Measurements from ENCODE around the gene AMELY. TPM values are rescaled to one million over a fixed set of nuclear protein-coding genes. Genes with fewer than 3 reads are reported as not detected.

Gene AMELY
- total and polyA plus RNA-seq, 2 of the 4 experiments (the other 2 are of a cell fraction): not detected

DNA sequence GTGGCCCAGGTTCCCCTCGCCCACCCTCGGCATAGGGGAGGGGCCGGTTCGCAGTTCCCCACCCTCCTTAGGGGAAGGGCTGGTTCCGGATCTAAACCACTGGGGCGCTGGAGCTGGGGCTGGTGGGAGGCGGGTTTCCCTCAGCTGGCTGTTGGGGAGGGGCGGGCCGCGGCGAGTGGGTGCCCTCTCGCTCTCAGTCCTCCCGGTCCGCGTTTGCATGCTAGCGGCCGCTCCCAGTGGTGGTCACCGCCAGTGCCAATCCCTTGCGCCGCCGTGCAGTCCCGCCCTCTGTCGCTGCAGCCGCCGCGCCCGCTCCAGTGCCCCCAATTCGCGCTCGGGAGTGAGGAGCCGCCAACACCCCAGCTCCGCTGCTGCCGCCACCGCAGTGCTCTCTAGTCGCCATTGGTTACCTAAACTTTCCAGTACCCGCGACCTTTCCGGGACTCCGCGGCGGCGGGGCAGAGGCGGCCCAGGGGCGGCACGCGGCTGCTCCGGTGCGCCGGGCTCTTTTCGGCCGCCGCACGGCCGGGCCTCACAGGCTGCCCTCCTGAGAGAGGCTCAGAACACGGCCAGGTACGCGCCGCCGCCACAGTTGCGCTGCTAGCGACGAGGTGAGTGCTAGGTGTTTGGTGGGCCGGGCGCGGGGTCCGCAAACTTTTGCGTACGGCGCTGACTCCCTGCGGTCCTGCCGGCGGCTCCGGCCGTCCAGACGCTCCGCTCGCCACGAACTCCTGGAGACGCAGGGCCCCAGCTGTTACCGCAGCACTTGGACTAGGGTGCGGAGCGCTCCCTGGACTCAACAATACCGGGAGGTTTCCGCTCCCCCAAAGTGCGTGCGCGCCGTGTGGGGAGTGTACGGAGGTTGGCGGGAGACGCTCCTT lies 940 bp downstream of the AMELY start, which contains the start of gene TBL1Y:
Gene TBL1Y (plus strand): TSS at position 326 of the 881 bp plus-strand sequence. CDS start 114,388 bp downstream, outside the sequence.
- Histone ChIP-seq H3K18ac (ENCODE audit: low read depth, low read length) (no peak within 1 kb of the TSS), H3K79me1 (ENCODE audit: low read depth in 1 of 2, low read length in 2 of 2) (no peaks in the 10 kb centered on the region), H3K27me3 (ENCODE audit: control insufficient read depth, insufficient read depth, low read length) (no peaks in the 10 kb centered on the region), H2BK120ac (ENCODE audit: low read depth, low read length) (no peak within 1 kb of the TSS), H3K14ac (replicated peaks; ENCODE audit: low read depth, low read length) (no peak within 1 kb of the TSS), H3K4me3 (ENCODE audit: insufficient read depth, low read depth, low read length) (no peak within 1 kb of the TSS), H3K4me1 (ENCODE audit: control insufficient read depth, insufficient read depth, low read length) (no peaks in the 10 kb centered on the region), H4K5ac (ENCODE audit: low read depth, low read length) (no peak within 1 kb of the TSS), H2AFZ (replicated peaks; ENCODE audit: low read length, poor library complexity) (no peak within 1 kb of the TSS), H3K56ac (ENCODE audit: extremely low read depth, insufficient read depth, low read length) (no peak within 1 kb of the TSS), H3K4me2 (ENCODE audit: low read depth, low read length) (no peak within 1 kb of the TSS), H3K9me1 (ENCODE audit: insufficient read depth, low read length) (no peaks in the 10 kb centered on the region), H4K8ac (ENCODE audit: low read depth in 2 of 2, low read length in 2 of 2) (no peak within 1 kb of the TSS), H3K27ac (ENCODE audit: insufficient read depth, low read length) (no peak within 1 kb of the TSS), H3K23ac (ENCODE audit: low read depth, low read length) (no peak within 1 kb of the TSS), H2AK5ac (ENCODE audit: low read depth, low read length) (no peak within 1 kb of the TSS), H3K9ac (ENCODE audit: low read depth, low read length) (no peak within 1 kb of the TSS), H4K91ac (ENCODE audit: insufficient read depth, low read depth, low read length) (no peak within 1 kb of the TSS), H2BK5ac (ENCODE audit: low read depth, low read length, poor library complexity, severe bottlenecking) (no peak within 1 kb of the TSS), H3K4ac (ENCODE audit: low read depth, low read length) (no peak within 1 kb of the TSS), H2BK15ac (ENCODE audit: low read depth, low read length) (no peak within 1 kb of the TSS), H2AK9ac (replicated peaks; ENCODE audit: low read depth, low read length, poor library complexity) (no peak within 1 kb of the TSS), H4K20me1 (ENCODE audit: insufficient read depth, low read length) (no peaks in the 10 kb centered on the region), H2BK20ac (ENCODE audit: low read depth, low read length) (no peak within 1 kb of the TSS), H3K36me3 (ENCODE audit: control insufficient read depth, insufficient read depth, low read length) (no peaks in the 10 kb centered on the region), H3K9me3 (ENCODE audit: control insufficient read depth, insufficient read depth, low read length) (no peaks in the 10 kb centered on the region)
- in situ Hi-C loops (cut with MboI; ENCODE audit: low sequenced_read_pairs): no loop called here
- TF ChIP-seq SMC3 (IDR thresholded peaks at IDR 0.05; ENCODE audit: low read depth, low read length): no peak
- TF ChIP-seq RAD21 (IDR thresholded peaks at IDR 0.05; ENCODE audit: low read length): no peak
- TF ChIP-seq RFX5 (IDR thresholded peaks at IDR 0.05; ENCODE audit: low read depth, low read length): no peak
- no peak for TF ChIP-seq MAFK (IDR thresholded peaks at IDR 0.05; ENCODE audit: low read depth, low read length)
- TF ChIP-seq RCOR1 (IDR thresholded peaks at IDR 0.05; ENCODE audit: insufficient replicate concordance, low read length): no peak
- TF ChIP-seq, protein P1, sequence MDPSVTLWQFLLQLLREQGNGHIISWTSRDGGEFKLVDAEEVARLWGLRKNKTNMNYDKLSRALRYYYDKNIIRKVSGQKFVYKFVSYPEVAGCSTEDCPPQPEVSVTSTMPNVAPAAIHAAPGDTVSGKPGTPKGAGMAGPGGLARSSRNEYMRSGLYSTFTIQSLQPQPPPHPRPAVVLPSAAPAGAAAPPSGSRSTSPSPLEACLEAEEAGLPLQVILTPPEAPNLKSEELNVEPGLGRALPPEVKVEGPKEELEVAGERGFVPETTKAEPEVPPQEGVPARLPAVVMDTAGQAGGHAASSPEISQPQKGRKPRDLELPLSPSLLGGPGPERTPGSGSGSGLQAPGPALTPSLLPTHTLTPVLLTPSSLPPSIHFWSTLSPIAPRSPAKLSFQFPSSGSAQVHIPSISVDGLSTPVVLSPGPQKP (IDR thresholded peaks at IDR 0.05; ENCODE audit: borderline replicate concordance, low read depth, low read length): no peak
- ChIA-PET POLR2A (ENCODE audit: unreplicated experiment) (no interaction called here), CTCF (no interaction called here)
- dilution Hi-C loops (cut with HindIII; ENCODE audit: low sequenced_read_pairs, unreplicated experiment): no loop called here
- intact Hi-C loops (cut with micrococcal nuclease): no loop called here
- no peak for DNase-seq
- BruUV-seq (replicated peaks): no TSS peak
- WGBS, 2 experiments (ENCODE audit: extremely low coverage in 2 of 2, insufficient read length in 1 of 2): no CpG with 5 or more reads among the region's 91 CpGs
- ATAC-seq (ENCODE audit: low read depth): no peak
